PC-3 (cell line): ENCODE results near the gene KLF14. TPM values are rescaled to one million over a fixed set of nuclear protein-coding genes. Genes with fewer than 3 reads are reported as not detected.

ENCODE experiments used
- ATAC-seq: fragments of 200-7000 bp; cut with Tn5 transposase; 2 replicates; pipeline ENCODE4 v1.9.1; 2020; ENCODE audit warnings: mild to moderate bottlenecking, moderate library complexity
- BruUV-seq: library from RNA; stranded (reverse); fragments of 400-500 nt; replicated peaks from 2 replicates; lab custom pipeline; 2021; lab: Mats Ljungman, UMichigan
- CTCF ChIA-PET: fragments of 300-600 bp; sonication (Branson Sonifier 250); formaldehyde crosslinking; loops from one replicate; lab custom pipeline; 2022; ENCODE audit warnings: antibody characterized with exemption; lab: Charles Lee
- POLR2A ChIA-PET: fragments of 300-600 bp; sonication (Branson Sonifier 250); formaldehyde crosslinking; loops from one replicate; lab custom pipeline; 2022; ENCODE audit warnings: antibody characterized with exemption; ENCODE audit not compliant: unreplicated experiment; lab: Charles Lee
- DNase-seq: peaks from one replicate; pipeline ENCODE4 v3.0.0-alpha.2; 2015
- H2AFZ ChIP-seq: fragments of 300-600 bp; sonication (generic); 2 replicates; pipeline ENCODE4 v1.6.0; 2016; ENCODE audit warnings: antibody characterized with exemption, low read length
- H3F3A ChIP-seq: fragments of 300-600 bp; sonication (generic); one replicate; pipeline ENCODE4 v1.6.0; 2017; ENCODE audit warnings: antibody characterized with exemption, low read length, control low read depth, mild to moderate bottlenecking; ENCODE audit not compliant: unreplicated experiment
- H3K27ac ChIP-seq: fragments of 300-600 bp; sonication (generic); 2 replicates; pipeline ENCODE4 v1.5.1; 2016; ENCODE audit warnings: mild to moderate bottlenecking, low read length
- H3K27me3 ChIP-seq: fragments of 300-600 bp; sonication (generic); 2 replicates; pipeline ENCODE4 v1.6.1; 2016; ENCODE audit warnings: low read length, mixed read lengths
- H3K36me3 ChIP-seq: fragments of 300-600 bp; sonication (generic); 2 replicates; pipeline ENCODE4 v1.6.1; 2016; ENCODE audit warnings: low read depth, mixed run types, low read length, mixed read lengths
- H3K4me1 ChIP-seq: fragments of 300-600 bp; sonication (generic); 2 replicates; pipeline ENCODE4 v1.5.1; 2016; ENCODE audit warnings: low read length; ENCODE audit not compliant: insufficient read depth
- H3K4me2 ChIP-seq: fragments of 300-600 bp; sonication (generic); 2 replicates; pipeline ENCODE4 v1.6.0; 2016; ENCODE audit warnings: low read length
- H3K4me3 ChIP-seq: fragments of 300-600 bp; sonication (generic); 2 replicates; pipeline ENCODE4 v1.5.1; 2016; ENCODE audit warnings: mild to moderate bottlenecking, low read length, mixed read lengths
- H3K79me2 ChIP-seq: fragments of 300-600 bp; sonication (generic); 2 replicates; pipeline ENCODE4 v1.6.1; 2017; ENCODE audit warnings: low read length, mixed read lengths
- H3K9ac ChIP-seq: fragments of 300-600 bp; sonication (generic); 2 replicates; pipeline ENCODE4 v1.6.0; 2016; ENCODE audit warnings: mild to moderate bottlenecking, low read length
- H3K9me2 ChIP-seq: fragments of 300-600 bp; sonication (generic); replicated peaks from 2 replicates; pipeline ENCODE4 v1.6.1; 2016; ENCODE audit warnings: mixed run types, low read length, mixed read lengths
- H3K9me3 ChIP-seq: fragments of 300-600 bp; sonication (generic); 2 replicates; pipeline ENCODE4 v1.6.1; 2016; ENCODE audit warnings: low read length, mixed read lengths
- H4K20me1 ChIP-seq: fragments of 300-600 bp; sonication (generic); 2 replicates; pipeline ENCODE4 v1.6.1; 2016; ENCODE audit warnings: low read length, mixed read lengths
- EZH2 ChIP-seq: fragments of 300-600 bp; sonication (generic); IDR thresholded peaks from one replicate; pipeline ENCODE4 v1.6.1; 2017; ENCODE audit warnings: antibody characterized with exemption, mild to moderate bottlenecking, low read length; ENCODE audit not compliant: unreplicated experiment
- EZH2phosphoT487 ChIP-seq: fragments of 300-600 bp; sonication (generic); IDR thresholded peaks from 2 replicates; pipeline ENCODE4 v1.6.1; 2018; ENCODE audit warnings: mild to moderate bottlenecking, antibody characterized with exemption, low read length, borderline replicate concordance
- intact Hi-C: fragments of 100-400 bp; cut with micrococcal nuclease; formaldehyde crosslinking; loops from 2 replicates; pipeline ENCODE4 v1.9.0; 2023
- total RNA-seq: library from RNA; depleted of rRNA; stranded (reverse); fragments of >200 nt; gene quantifications from 2 replicates; pipeline ENCODE4 v1.2.3, GENCODE V29; 2014
- TF ChIP-seq, protein P1 (sequence below): fragments of 300-600 bp; sonication (generic); conservative IDR thresholded peaks from 2 replicates; pipeline ENCODE4 v1.5.1; 2017; ENCODE audit warnings: antibody characterized with exemption, low read depth, mild to moderate bottlenecking, low read length

The KLF14 gene
- total RNA-seq, 1 experiment from 2014 or later: not detected

DNA sequence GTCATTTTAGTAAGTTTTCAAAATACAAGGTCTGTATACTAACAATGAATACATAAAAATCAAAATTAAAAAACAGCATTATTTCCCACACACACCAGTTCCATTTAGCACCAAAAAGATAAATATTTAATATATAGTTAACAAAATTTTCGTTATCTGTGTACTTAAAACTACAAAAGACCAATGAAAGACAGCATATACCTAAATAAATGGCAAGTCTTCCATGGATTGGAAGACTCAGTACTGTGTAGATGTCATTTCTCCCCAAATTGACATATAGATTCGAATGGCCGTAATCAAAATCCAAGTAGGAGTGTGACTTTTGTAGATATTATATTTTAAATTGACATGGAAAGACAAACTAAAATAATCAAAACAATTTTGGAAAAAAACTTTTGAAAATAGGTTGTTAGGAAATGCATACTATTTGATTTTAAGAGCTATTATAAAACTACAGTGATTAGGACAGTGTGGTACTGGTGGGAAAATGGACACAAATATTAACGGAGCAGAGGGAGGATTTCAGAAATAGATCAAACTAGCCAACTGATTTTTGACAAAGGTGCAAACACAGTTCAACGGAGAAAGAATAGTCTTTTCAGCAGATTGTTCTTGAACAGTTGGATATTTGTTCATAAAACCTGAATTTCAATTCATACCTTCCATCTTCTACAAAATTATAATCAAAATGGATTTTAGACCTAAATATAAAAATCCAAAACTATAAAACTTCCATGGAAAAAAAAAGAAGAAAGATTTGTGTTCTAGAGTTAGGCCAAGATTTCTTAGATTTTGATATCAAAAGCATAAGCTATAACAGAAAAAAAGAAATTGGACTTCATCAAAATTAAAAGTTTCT is 14.8 kb upstream of the KLF14 start:
- H3K9me2 ChIP-seq: no peaks in the 10 kb centered on the region
- H3K4me1 ChIP-seq: no peaks in the 10 kb centered on the region
- TF ChIP-seq, protein P1, sequence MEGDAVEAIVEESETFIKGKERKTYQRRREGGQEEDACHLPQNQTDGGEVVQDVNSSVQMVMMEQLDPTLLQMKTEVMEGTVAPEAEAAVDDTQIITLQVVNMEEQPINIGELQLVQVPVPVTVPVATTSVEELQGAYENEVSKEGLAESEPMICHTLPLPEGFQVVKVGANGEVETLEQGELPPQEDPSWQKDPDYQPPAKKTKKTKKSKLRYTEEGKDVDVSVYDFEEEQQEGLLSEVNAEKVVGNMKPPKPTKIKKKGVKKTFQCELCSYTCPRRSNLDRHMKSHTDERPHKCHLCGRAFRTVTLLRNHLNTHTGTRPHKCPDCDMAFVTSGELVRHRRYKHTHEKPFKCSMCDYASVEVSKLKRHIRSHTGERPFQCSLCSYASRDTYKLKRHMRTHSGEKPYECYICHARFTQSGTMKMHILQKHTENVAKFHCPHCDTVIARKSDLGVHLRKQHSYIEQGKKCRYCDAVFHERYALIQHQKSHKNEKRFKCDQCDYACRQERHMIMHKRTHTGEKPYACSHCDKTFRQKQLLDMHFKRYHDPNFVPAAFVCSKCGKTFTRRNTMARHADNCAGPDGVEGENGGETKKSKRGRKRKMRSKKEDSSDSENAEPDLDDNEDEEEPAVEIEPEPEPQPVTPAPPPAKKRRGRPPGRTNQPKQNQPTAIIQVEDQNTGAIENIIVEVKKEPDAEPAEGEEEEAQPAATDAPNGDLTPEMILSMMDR: no peak
- TF ChIP-seq EZH2 (no peak), EZH2phosphoT487 (no peak)
- H3K4me2 ChIP-seq: no peak overlapping the region
- no TSS peak for BruUV-seq
- no peak for DNase-seq
- H4K20me1 ChIP-seq: no peaks in the 10 kb centered on the region
- H2AFZ ChIP-seq: no peak overlapping the region
- ATAC-seq: no peak
- no peaks in the 10 kb centered on the region for H3K36me3 ChIP-seq
- no peaks in the 10 kb centered on the region for H3F3A ChIP-seq
- peaks cover 77% of the 10 kb centered on the region for H3K27me3 ChIP-seq
- H3K9me3 ChIP-seq: no peaks in the 10 kb centered on the region
- ChIA-PET CTCF (no interaction called here), POLR2A (no interaction called here)
- intact Hi-C loops: no loop called here
- no peak overlapping the region for H3K4me3 ChIP-seq
- H3K79me2 ChIP-seq: no peaks in the 10 kb centered on the region
- no peak overlapping the region for H3K27ac ChIP-seq
- no peak overlapping the region for H3K9ac ChIP-seq

DNA sequence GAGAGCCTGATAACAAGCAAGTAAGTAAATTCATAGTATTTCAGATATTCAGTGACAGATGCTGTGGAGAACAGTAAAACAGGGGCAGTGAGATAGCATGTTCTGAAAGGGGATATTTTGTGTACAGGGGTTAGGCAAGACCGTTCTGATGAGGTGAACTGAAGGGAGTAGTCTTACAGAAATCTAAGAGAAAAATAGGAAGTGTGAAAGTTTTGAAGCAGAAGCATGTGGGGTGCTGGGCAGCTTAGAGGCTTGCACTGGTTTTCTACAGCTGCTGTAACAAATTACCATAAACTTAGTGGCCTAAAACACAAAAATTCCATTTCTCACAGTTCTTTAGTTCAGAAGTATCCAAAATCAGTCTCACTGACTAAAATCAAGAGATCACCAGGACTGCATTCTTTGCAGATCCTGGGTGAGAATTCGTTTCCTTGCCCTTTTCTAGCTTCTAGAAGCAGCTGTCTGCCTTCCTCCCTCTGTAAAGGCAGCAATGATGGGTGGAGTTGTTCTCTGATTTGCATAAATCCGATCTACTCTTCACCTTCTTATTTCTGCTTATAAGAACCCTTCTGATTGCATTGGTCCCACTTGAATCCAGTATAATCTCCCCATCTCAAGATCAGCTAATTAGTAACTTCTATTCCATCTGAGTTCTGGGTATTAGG is 7.5 kb upstream of the KLF14 start:
- Histone ChIP-seq H3K9me3 (no peaks in the 10 kb centered on the region), H3K9me2 (no peaks in the 10 kb centered on the region), H3K36me3 (no peaks in the 10 kb centered on the region), H3K4me1 (no peaks in the 10 kb centered on the region), H3K4me2 (no peak overlapping the region), H3K9ac (no peak overlapping the region), H3F3A (no peaks in the 10 kb centered on the region), H4K20me1 (no peaks in the 10 kb centered on the region), H3K27me3 (peaks cover 93% of the 10 kb centered on the region), H3K79me2 (no peaks in the 10 kb centered on the region), H2AFZ (no peak overlapping the region), H3K4me3 (no peak overlapping the region), H3K27ac (no peak overlapping the region)
- no peak for TF ChIP-seq EZH2
- TF ChIP-seq, protein P1: no peak
- no peak for TF ChIP-seq EZH2phosphoT487
- DNase-seq (no peak), ATAC-seq (no peak)
- ChIA-PET CTCF (interaction anchor here (0.5 kb wide), 1 partner anchor 16 kb away, joined by 4 read pairs; no protein-coding TSS in a partner anchor), POLR2A (no interaction called here)
- BruUV-seq: no TSS peak
- intact Hi-C loops: no loop called here

DNA sequence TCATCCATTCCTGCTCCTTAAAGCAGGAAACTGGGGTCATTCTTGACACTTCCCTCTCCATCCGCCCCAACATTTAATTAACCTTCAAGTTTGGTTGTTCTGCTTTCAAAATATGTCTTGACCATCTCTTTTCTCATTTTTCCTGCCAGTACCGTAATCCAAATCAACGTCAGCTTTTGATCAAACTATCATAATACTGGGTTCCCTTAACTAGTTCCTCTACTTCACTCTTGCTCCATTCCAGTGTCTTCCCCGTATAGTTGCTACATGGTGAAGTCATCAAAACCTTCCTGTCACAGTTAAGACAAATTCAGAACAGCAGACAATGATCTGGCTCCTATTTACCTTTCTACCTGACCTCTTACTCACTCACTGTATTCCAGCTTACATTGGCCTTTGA is 6.6 kb upstream of the KLF14 start:
- BruUV-seq: no TSS peak
- ATAC-seq (no peak), DNase-seq (no peak)
- H3K4me2 ChIP-seq: no peak overlapping the region
- POLR2A ChIA-PET: no interaction called here
- TF ChIP-seq EZH2phosphoT487: no peak
- no peak for TF ChIP-seq EZH2
- TF ChIP-seq, protein P1: no peak
- H3K9me3 ChIP-seq: no peaks in the 10 kb centered on the region
- no peaks in the 10 kb centered on the region for H3F3A ChIP-seq
- no peaks in the 10 kb centered on the region for H3K79me2 ChIP-seq
- no peak overlapping the region for H3K27ac ChIP-seq
- H3K9me2 ChIP-seq: no peaks in the 10 kb centered on the region
- H3K4me1 ChIP-seq: no peaks in the 10 kb centered on the region
- H4K20me1 ChIP-seq: no peaks in the 10 kb centered on the region
- H3K27me3 ChIP-seq: peaks cover 92% of the 10 kb centered on the region
- intact Hi-C loops: no loop called here
- H2AFZ ChIP-seq: no peak overlapping the region
- H3K9ac ChIP-seq: no peak overlapping the region
- CTCF ChIA-PET: no interaction called here
- no peak overlapping the region for H3K4me3 ChIP-seq
- H3K36me3 ChIP-seq: no peaks in the 10 kb centered on the region
